HK-2 (cell line): ENCODE results near the gene MRPL20.

Experiments used
- DNase-seq: peaks from one replicate; pipeline ENCODE4 v3.0.0-alpha.2; 2018; ENCODE audit not compliant: unreplicated experiment

Gene MRPL20

DNA sequence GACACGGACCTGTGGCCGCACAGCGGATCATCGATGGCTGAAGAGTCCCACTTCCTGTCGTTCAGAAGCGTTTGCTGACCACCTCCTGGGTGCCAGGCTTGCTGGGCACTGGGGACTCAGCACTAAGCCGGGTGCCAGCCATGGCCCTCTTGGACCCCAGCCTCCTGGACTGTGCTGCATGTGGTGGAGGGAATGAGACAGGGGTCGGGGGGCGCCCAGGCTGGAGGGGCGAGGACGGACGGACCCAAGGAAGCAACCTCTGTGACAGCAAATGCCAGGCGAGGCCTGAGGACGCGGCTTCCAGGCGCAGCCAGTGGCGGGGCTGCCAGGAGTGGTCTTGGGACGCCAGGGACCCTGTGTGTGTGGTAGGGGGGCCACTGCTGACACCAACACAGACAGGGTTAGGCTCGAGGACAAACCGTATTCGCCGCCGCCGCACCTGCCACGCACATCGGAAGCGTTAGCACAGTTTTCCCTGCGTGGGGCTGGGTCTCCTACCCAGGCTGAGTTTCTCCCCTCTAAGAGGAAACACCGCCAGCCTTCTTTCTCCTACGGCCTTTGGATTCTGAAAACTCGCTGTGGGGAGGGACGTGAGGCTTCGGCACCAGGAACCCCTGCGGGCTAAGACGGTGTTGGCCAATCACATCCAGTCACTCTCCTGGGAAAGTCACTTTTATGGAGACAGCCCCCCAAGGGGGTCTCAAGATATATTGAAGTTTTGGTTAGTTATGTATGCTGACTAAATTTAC is 45.7 kb downstream of the MRPL20 start:
- DNase-seq: no peak

DNA sequence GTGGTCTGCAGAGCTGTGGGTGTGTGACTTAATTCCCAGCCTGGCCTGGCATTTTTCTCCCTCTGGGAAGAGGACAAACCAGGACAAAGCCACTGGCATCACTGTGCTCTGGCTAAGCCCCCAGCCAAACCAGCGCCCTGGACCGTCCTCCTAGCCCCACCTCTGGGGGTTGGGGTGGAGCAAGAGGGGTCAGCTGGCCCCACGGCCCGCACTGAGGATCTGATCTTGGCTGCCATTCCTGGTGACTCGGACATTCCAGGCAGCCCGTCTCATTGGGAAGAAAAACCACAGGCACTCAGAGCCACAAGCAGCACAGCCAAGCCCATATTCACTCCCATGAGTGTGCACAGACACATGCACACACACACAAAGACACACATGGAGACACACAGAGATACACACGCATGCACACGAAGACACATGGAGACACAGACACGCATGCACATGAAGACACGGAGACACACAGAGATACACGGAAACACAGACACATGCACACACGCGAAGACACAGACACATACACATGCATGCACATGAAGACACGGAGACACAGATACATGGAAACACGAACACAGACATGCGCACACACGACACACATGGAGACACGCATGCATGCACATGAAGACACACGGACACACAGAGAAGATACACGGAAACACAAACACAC is 46.5 kb downstream of the MRPL20 start:
- peak; percentile 94 for DNase-seq

GRCh38 chr1:1359664-1360468 is 47.2 kb downstream of the MRPL20 start:
- peak; percentile 65 for DNase-seq

DNA sequence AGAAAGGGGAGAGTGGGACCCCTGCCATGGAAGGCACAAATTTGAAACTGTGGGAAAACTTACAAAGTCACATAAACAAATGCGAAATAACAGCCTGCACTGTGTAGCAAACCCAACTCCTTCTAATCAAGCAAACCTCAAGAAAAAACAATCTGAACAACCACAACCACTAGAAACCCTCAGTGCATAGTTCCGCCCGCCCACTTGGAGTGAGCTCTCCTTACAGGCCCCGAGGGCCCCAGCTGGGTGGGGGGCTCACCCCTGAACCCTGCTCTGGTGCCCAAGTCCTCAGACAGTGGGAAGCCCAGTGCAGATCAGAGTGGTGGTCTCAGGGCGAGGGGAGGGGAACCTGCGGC is 47.8 kb downstream of the MRPL20 start:
- peak; percentile 46 for DNase-seq

- peak; percentile 88 for DNase-seq
Measured at GRCh38 chr1:1358433-1359271, 48.4 kb downstream of the MRPL20 start, which contains the start of gene MXRA8. MXRA8 (minus strand) TSS chr1:1358555; CDS start chr1:1358504, 51 bp downstream.

GRCh38 chr1:1357871-1358432 is 49.1 kb downstream of the MRPL20 start:
- no peak for DNase-seq

DNA sequence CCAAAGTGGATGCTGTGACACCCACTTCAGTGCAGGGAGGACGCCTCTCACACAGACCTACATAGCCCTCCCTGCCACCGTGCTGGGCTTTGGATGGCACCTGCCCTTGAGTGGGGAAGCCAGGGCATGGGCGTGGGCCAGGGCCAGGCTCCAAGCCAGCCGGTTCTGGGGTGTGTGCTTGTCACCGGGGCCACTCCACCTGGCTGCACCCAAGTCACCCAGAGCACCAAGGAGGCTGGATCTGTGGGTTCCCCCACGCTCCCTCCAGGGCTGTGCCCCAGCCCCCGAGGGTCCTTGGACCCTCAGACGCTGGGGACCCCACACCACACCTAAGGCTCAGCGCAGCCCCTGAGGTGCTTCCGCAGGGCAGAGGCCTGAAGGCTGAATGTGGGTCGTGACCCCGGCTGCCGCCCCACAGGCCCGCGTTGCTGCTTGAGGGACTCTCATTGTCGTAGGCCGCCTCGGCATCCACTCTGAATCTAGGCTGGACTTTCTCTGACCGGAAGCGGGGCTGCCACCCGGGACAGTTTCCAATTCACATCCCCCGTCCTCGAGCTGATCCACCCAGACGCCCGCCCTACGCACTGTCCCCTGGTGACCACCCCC is 50.2 kb downstream of the MRPL20 start:
- DNase-seq: no peak

DNA sequence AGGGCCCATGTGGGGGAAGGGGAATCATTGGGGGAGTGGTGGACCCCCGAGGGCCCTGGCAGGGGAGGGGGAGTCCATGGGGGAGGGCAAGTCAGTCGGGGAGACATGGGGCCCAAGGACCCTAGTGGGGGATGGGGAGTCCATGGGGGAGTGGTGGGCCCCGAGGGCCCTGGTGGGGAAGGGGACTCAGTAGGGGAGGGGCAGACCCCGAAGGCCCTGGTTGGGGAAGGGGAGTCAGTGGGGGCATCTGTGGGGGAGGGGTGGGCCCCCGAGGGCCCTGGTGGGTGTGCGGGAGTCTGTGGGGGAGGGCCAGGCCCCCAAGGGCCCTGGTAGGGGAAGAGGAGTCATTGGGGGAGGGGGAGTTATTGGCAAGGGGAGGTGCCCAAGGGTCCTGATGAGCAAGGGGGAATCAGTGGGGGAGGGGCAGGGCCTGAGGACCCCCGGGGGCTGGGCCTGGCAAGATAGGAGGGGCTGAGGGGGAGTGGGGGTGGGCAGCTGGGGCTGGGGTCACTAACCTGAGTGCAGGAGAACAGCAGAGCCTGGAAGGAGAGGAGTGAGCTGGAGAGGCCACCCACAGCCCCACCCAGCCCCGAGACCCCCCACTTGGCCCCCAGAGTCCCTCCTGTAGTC is 50.8 kb downstream of the MRPL20 start:
- DNase-seq: no peak

DNA sequence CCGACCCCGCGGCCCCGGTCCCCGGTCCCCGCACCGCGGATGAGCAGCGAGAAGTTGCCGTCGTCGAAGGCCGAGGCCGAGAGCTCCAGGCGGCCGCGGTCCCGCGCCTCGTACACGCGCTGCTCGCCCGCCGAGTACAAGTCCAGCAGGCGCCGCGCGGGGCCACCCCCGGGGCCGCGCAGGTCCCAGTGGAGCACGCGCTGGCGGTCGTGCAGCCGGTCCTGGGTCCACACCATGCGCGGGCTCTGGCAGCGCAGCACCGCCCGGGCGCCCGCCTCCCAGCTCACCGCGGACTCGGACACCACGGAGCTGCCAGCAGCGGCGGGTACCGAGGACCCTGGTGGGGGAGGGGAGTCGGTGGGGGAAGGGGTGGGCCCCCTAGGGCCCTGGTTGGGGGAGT is 51.7 kb downstream of the MRPL20 start:
- no peak for DNase-seq

DNA sequence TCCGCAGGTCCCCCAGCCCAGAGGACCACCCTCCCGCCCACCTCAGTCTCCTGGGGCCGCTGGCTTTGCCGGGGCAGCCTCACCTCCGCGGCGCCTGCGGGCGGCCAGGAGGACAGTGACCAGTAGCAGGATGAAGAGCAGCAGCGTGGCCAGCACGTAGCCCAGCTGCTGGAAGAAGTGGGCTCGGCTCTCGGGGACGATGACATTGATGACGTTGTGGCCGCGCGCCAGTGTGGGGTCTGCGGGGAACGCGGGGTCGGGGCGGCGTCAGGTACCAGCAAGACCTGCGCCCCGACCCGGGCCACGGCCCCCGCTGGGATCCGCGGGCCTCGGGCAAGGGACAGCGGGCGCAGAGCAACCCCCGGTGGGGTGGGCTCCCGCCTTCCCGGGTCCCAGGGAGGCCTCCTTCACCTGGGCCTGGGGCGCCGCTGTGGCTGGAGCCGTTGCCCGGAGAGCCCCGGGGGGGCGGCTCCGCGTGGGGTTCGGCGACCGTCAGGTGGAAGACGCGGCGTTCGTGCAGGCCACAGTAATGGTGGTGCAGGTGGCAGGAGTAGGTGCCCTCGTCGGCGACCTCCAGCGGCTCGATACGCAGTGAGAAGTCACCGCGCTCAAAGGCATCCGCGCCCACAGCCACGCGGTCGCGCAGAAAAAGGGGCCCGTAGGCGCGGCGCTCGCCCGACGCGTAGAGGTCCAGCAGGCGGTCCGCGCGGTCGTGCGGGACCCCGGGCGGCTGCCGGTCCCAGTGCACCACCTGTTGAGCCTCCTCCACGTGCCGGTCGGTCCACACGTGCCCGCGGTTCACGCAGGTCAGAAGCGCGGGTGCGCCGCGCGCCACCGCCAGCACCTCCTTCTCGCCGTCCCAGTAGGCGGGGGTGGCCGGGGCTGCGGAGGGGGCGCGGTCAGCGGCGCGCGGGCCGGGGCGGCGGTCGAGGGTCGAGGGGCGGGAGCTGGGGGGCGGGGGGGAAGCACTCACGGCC is 52.5 kb downstream of the MRPL20 start:
- no peak for DNase-seq

GRCh38 chr1:1353389-1354151 is 53.5 kb downstream of the MRPL20 start:
- no peak for DNase-seq

DNA sequence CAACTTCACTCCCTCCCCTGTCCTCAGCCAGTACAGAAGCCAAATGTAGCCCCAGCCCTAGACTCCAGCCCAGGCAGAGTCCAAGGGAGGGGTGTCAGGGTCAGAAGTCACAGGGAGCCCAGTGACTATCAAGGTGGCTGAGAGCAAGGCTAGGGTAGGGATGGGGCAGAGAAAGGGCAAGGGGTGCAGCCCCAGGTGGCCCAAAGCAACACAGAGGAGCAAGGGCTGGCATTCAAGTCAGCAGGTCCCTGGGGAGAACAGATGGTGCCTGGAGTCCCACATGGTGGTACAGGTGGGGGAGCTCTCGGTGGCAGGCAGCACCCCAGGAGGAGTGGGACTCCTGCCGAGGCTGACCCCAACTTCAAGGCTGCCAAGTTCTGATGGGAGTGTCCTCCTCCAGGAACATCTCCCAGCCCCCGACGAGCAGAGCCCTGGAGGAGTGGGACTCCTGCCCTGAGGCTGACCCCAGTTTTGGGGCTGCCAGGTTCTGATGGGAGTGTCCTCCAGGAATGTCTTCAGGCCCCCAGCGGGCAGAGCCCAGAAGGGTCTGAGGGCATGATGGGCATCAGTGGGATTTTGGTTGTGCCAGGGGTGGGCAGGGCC is 54.2 kb downstream of the MRPL20 start:
- no peak for DNase-seq
